PFSK-1 (cell line): ENCODE measurements around the gene RIPK4.

ENCODE experiments used
- POLR2AphosphoS5 ChIP-seq: IDR thresholded peaks from 2 replicates; pipeline ENCODE4 v1.6.1; 2012; ENCODE audit warnings: low read depth, mild to moderate bottlenecking, control low read depth, low read length, moderate library complexity
- TF ChIP-seq, protein P1 (sequence below), 2 experiments: IDR thresholded peaks; 2 replicates each; pipeline versions ENCODE4 v1.6.1 to v1.8.0; 2011 to 2012; ENCODE audit warnings: low read depth in 2 of 2, low read length in 2 of 2, control low read depth in 1 of 2, inconsistent platforms in 1 of 2, mild to moderate bottlenecking in 1 of 2, moderate library complexity in 1 of 2; ENCODE audit not compliant: insufficient read depth in 1 of 2

DNA sequence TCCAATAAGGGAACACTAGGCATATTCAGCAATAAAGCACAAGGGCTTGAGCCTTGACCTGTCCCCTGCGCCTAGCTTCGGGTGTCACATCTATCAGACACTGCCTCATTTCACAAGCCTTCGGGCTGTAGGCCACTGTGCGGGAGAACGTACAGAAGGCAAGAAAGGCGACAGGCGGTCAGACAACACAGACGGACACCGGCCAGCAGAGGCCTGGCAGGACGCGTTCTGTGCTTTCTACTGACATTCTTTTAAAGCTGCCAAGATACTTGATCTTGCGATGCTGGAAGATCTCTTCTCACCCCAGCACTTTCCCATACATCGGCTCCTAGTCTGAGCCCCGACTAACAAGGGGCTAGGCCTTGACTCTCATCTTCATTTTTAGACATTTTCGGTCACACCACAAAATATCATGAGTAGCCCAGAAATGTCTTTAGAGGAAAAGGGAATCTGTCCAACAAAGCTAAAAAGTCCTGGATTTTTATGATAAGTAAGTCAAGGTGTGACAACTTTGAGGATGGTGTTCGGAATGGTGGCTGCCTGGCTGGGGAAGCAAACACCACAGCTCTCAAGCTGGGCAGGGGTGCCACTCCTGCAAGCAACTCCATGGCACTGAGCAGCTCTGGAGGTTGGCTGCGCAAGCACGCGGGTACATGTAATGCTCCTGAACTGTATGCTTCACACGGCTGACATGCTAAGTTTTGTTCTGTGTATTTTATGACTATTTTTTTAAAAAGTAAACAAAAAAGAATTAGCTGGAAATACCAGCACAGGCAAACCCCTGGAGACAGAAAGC, 18.7 kb downstream of the RIPK4 start:
- TF ChIP-seq POLR2AphosphoS5: no peak
- TF ChIP-seq, protein P1, sequence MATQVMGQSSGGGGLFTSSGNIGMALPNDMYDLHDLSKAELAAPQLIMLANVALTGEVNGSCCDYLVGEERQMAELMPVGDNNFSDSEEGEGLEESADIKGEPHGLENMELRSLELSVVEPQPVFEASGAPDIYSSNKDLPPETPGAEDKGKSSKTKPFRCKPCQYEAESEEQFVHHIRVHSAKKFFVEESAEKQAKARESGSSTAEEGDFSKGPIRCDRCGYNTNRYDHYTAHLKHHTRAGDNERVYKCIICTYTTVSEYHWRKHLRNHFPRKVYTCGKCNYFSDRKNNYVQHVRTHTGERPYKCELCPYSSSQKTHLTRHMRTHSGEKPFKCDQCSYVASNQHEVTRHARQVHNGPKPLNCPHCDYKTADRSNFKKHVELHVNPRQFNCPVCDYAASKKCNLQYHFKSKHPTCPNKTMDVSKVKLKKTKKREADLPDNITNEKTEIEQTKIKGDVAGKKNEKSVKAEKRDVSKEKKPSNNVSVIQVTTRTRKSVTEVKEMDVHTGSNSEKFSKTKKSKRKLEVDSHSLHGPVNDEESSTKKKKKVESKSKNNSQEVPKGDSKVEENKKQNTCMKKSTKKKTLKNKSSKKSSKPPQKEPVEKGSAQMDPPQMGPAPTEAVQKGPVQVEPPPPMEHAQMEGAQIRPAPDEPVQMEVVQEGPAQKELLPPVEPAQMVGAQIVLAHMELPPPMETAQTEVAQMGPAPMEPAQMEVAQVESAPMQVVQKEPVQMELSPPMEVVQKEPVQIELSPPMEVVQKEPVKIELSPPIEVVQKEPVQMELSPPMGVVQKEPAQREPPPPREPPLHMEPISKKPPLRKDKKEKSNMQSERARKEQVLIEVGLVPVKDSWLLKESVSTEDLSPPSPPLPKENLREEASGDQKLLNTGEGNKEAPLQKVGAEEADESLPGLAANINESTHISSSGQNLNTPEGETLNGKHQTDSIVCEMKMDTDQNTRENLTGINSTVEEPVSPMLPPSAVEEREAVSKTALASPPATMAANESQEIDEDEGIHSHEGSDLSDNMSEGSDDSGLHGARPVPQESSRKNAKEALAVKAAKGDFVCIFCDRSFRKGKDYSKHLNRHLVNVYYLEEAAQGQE (IDR thresholded peaks at IDR 0.05; ENCODE audit: insufficient read depth in 1 of 2, low read depth in 2 of 2, low read length in 2 of 2): no peak
